ENCODE measurements around the gene FARP2. TPM values are rescaled to one million over a fixed set of nuclear protein-coding genes. Genes with fewer than 3 reads are reported as not detected.

FARP2 gene
- total RNA-seq, 1 experiment from 2014 or later, result 29.9 TPM

DNA sequence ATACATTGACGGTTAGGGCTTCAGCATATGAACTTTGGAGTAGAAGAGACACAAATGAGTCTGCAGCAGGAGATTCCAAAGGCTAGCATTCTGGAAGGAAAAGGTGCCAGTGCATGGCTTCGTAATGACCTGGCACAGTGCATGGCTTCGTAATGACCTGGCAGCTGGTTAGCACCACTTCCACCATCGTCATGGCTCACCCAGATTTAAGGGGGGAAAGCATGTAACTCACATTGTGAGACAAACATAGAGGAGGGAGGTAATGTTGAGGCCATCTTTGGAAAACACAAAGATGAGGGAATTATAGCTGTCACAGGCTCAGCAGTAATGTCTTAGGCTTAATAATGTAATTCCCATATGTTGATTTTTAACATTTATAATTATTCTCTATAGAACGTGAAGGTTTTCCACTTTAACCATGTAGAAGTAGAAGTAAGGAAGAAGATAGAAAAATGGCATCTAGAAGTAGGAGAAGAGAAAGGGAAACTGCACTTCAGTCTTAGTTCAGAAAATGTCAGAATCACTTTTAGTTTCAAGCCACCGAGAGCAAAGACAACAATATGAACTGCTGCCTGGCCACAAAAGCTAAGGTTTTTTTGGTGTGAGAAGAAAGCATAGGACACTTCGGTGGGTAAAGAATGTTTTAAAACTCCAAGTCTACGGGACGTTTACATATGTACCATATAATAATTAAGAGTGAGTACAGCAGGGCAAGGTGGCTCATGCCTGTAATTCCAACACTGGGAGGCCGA is 159.1 kb downstream of the FARP2 start:
- Histone ChIP-seq H3K36me3 (ENCODE audit: low read depth, low read length) (no peaks in the 10 kb centered on the region), H4K20me1 (ENCODE audit: low read length) (no peaks in the 10 kb centered on the region), H3F3A (ENCODE audit: low read length, unreplicated experiment) (no peaks in the 10 kb centered on the region), H3K9me3 (ENCODE audit: low read length) (no peaks in the 10 kb centered on the region), H3K9ac (ENCODE audit: low read length) (no peak overlapping the region), H3K9me2 (replicated peaks; ENCODE audit: low read length) (no peaks in the 10 kb centered on the region), H3K79me2 (ENCODE audit: low read length) (no peaks in the 10 kb centered on the region), H3K4me1 (ENCODE audit: insufficient read depth, low read length) (no peaks in the 10 kb centered on the region), H2AFZ (ENCODE audit: low read length) (no peak overlapping the region), H3K4me2 (ENCODE audit: low read length) (no peak overlapping the region), H3K27me3 (ENCODE audit: low read length) (no peaks in the 10 kb centered on the region), H3K4me3 (ENCODE audit: low read length) (no peak overlapping the region), H3K27ac (ENCODE audit: low read length) (no peak overlapping the region)
- no peak for DNase-seq
- CTCF ChIA-PET, result no interaction called here
- ATAC-seq, result no peak
- TF ChIP-seq EZH2 (IDR thresholded peaks at IDR 0.05; ENCODE audit: low read length, unreplicated experiment) (no peak), EZH2phosphoT487 (IDR thresholded peaks at IDR 0.05; ENCODE audit: borderline replicate concordance, low read length) (no peak)
- TF ChIP-seq, protein P1, sequence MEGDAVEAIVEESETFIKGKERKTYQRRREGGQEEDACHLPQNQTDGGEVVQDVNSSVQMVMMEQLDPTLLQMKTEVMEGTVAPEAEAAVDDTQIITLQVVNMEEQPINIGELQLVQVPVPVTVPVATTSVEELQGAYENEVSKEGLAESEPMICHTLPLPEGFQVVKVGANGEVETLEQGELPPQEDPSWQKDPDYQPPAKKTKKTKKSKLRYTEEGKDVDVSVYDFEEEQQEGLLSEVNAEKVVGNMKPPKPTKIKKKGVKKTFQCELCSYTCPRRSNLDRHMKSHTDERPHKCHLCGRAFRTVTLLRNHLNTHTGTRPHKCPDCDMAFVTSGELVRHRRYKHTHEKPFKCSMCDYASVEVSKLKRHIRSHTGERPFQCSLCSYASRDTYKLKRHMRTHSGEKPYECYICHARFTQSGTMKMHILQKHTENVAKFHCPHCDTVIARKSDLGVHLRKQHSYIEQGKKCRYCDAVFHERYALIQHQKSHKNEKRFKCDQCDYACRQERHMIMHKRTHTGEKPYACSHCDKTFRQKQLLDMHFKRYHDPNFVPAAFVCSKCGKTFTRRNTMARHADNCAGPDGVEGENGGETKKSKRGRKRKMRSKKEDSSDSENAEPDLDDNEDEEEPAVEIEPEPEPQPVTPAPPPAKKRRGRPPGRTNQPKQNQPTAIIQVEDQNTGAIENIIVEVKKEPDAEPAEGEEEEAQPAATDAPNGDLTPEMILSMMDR (conservative IDR thresholded peaks at IDR 0.05; ENCODE audit: low read depth, low read length), result no peak
- intact Hi-C loops (cut with micrococcal nuclease), result no loop called here
- POLR2A ChIA-PET (ENCODE audit: unreplicated experiment), result no interaction called here
- no TSS peak for BruUV-seq (replicated peaks)

DNA sequence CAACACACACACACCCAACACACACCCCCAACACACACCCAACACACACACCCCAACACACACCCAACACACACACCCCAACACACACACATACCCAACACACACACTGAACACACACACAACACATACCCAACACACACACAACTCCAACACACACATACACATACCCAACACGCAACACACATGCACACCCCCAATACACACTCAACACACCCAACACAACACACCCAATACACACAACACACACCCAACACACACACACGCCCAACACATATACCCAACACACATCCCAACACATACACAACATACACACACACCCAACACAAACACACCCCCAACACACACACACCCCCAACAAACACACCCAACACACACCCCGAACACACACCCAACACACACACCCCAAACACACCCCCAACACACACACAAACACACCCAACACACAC is 160.5 kb downstream of the FARP2 start:
- Histone ChIP-seq H3K9me2 (replicated peaks; ENCODE audit: low read length) (no peaks in the 10 kb centered on the region), H3K4me2 (ENCODE audit: low read length) (no peak overlapping the region), H3F3A (ENCODE audit: low read length, unreplicated experiment) (no peaks in the 10 kb centered on the region), H3K9me3 (ENCODE audit: low read length) (no peaks in the 10 kb centered on the region), H3K4me3 (ENCODE audit: low read length) (no peak overlapping the region), H3K36me3 (ENCODE audit: low read depth, low read length) (no peaks in the 10 kb centered on the region), H4K20me1 (ENCODE audit: low read length) (no peaks in the 10 kb centered on the region), H3K4me1 (ENCODE audit: insufficient read depth, low read length) (no peaks in the 10 kb centered on the region), H3K27me3 (ENCODE audit: low read length) (no peaks in the 10 kb centered on the region), H2AFZ (ENCODE audit: low read length) (no peak overlapping the region), H3K9ac (ENCODE audit: low read length) (no peak overlapping the region), H3K27ac (ENCODE audit: low read length) (no peak overlapping the region), H3K79me2 (ENCODE audit: low read length) (no peaks in the 10 kb centered on the region)
- BruUV-seq (replicated peaks), result no TSS peak
- DNase-seq (no peak), ATAC-seq (no peak)
- ChIA-PET POLR2A (ENCODE audit: unreplicated experiment) (no interaction called here), CTCF (no interaction called here)
- intact Hi-C loops (cut with micrococcal nuclease), result no loop called here
- TF ChIP-seq EZH2phosphoT487 (IDR thresholded peaks at IDR 0.05; ENCODE audit: borderline replicate concordance, low read length), result no peak
- TF ChIP-seq, protein P1 (conservative IDR thresholded peaks at IDR 0.05; ENCODE audit: low read depth, low read length), result no peak

DNA sequence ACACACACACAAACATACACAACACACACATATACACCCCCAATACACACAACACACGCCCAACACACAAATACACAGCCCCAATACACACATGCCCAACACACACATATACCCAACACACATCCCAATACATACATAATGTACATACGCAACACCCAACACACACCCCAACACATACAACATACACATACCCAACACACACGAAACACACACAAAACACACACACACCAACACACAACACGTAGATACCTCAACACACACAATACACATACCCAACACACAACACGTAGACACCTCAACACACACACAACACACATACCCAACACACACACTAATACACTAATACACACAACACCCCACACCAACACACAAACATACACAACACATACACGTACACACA is 161.2 kb downstream of the FARP2 start:
- H3K36me3 ChIP-seq (ENCODE audit: low read depth, low read length), result no peaks in the 10 kb centered on the region
- H3K79me2 ChIP-seq (ENCODE audit: low read length), result no peaks in the 10 kb centered on the region
- no peaks in the 10 kb centered on the region for H4K20me1 ChIP-seq (ENCODE audit: low read length)
- no peak overlapping the region for H3K9ac ChIP-seq (ENCODE audit: low read length)
- no peaks in the 10 kb centered on the region for H3K9me2 ChIP-seq (replicated peaks; ENCODE audit: low read length)
- intact Hi-C loops (cut with micrococcal nuclease), result no loop called here
- H3K9me3 ChIP-seq (ENCODE audit: low read length), result no peaks in the 10 kb centered on the region
- H3F3A ChIP-seq (ENCODE audit: low read length, unreplicated experiment), result no peaks in the 10 kb centered on the region
- ATAC-seq, result no peak
- no peak overlapping the region for H3K27ac ChIP-seq (ENCODE audit: low read length)
- H3K4me3 ChIP-seq (ENCODE audit: low read length), result no peak overlapping the region
- ChIA-PET POLR2A (ENCODE audit: unreplicated experiment) (no interaction called here), CTCF (no interaction called here)
- no peak overlapping the region for H2AFZ ChIP-seq (ENCODE audit: low read length)
- BruUV-seq (replicated peaks), result no TSS peak
- H3K4me1 ChIP-seq (ENCODE audit: insufficient read depth, low read length), result no peaks in the 10 kb centered on the region
- DNase-seq, result no peak
- TF ChIP-seq EZH2 (IDR thresholded peaks at IDR 0.05; ENCODE audit: low read length, unreplicated experiment) (no peak), EZH2phosphoT487 (IDR thresholded peaks at IDR 0.05; ENCODE audit: borderline replicate concordance, low read length) (no peak)
- TF ChIP-seq, protein P1 (conservative IDR thresholded peaks at IDR 0.05; ENCODE audit: low read depth, low read length), result no peak
- H3K4me2 ChIP-seq (ENCODE audit: low read length), result no peak overlapping the region
- no peaks in the 10 kb centered on the region for H3K27me3 ChIP-seq (ENCODE audit: low read length)

Measured in PC-3 (cell line).